GM20431 (cell line): Measurements from ENCODE around the gene CUX1.
"Not testable (repeated sequence)": the region's sequence is repeated elsewhere in the genome, so short reads cannot be mapped to it uniquely, and the experiment has no call there.

ENCODE experiments used
- in situ Hi-C: fragments of 300-500 bp; cut with MseI, MboI; formaldehyde crosslinking; loops from one replicate; pipeline ENCODE4 v1.15.0; 2020; ENCODE audit warnings: low sequenced_read_pairs; ENCODE audit not compliant: unreplicated experiment

The CUX1 gene

GRCh38 chr7:102018876-102019275, 201.4 kb downstream of the CUX1 start:
- in situ Hi-C loops: no loop called here

- in situ Hi-C loops: no loop called here
Measured at GRCh38 chr7:102019461-102019860, 202.0 kb downstream of the CUX1 start.

GRCh38 chr7:102021841-102022618, 204.6 kb downstream of the CUX1 start:
- in situ Hi-C loops: no loop called here

GRCh38 chr7:102024005-102024768, 206.8 kb downstream of the CUX1 start:
- in situ Hi-C loops: no loop called here

GRCh38 chr7:102024769-102025391, 207.5 kb downstream of the CUX1 start:
- in situ Hi-C loops: no loop called here

- in situ Hi-C loops: not testable (repeated sequence)
Measured at GRCh38 chr7:102025777-102026176, 208.4 kb downstream of the CUX1 start.

GRCh38 chr7:102028206-102028826, 210.9 kb downstream of the CUX1 start:
- in situ Hi-C loops: no loop called here

- in situ Hi-C loops: no loop called here
Measured at GRCh38 chr7:102029616-102030015, 212.2 kb downstream of the CUX1 start.

GRCh38 chr7:102030696-102031095, 213.3 kb downstream of the CUX1 start:
- in situ Hi-C loops: no loop called here

GRCh38 chr7:102036958-102037357, 219.5 kb downstream of the CUX1 start:
- in situ Hi-C loops: no loop called here

- in situ Hi-C loops: no loop called here
Measured at GRCh38 chr7:102039706-102040105, 222.3 kb downstream of the CUX1 start.

GRCh38 chr7:102040569-102040968, 223.1 kb downstream of the CUX1 start:
- in situ Hi-C loops: no loop called here

GRCh38 chr7:102042016-102042656, 224.7 kb downstream of the CUX1 start:
- in situ Hi-C loops: no loop called here

GRCh38 chr7:102042796-102043195, 225.4 kb downstream of the CUX1 start:
- in situ Hi-C loops: not testable (repeated sequence)

- in situ Hi-C loops: no loop called here
Measured at GRCh38 chr7:102044641-102044983, 227.2 kb downstream of the CUX1 start.

GRCh38 chr7:102044984-102045673, 227.7 kb downstream of the CUX1 start:
- in situ Hi-C loops: no loop called here

- in situ Hi-C loops: no loop called here
Measured at GRCh38 chr7:102045681-102046372, 228.4 kb downstream of the CUX1 start.

- in situ Hi-C loops: no loop called here
Measured at GRCh38 chr7:102046373-102047117, 229.1 kb downstream of the CUX1 start.
